IPS-20b (cell line): ENCODE results near the gene PER3.

Source experiments
- H3K27ac ChIP-seq: one replicate; pipeline ENCODE4 v1.5.1; 2013; ENCODE audit warnings: low read length
- H3K27me3 ChIP-seq: 2 replicates; pipeline ENCODE4 v1.6.1; 2013; ENCODE audit warnings: mild to moderate bottlenecking, low read length, inconsistent platforms; ENCODE audit not compliant: insufficient read depth
- H3K36me3 ChIP-seq: 2 replicates; pipeline ENCODE4 v1.6.1; 2013; ENCODE audit warnings: low read depth, mild to moderate bottlenecking, inconsistent platforms, low read length, moderate library complexity; ENCODE audit not compliant: insufficient read depth
- H3K4me1 ChIP-seq: 2 replicates; pipeline ENCODE4 v1.6.1; 2013; ENCODE audit warnings: mild to moderate bottlenecking, control low read depth, inconsistent platforms, low read length, moderate library complexity; ENCODE audit not compliant: insufficient read depth
- H3K4me3 ChIP-seq: 2 replicates; pipeline ENCODE4 v1.5.1; 2013; ENCODE audit warnings: mild to moderate bottlenecking, low read length, inconsistent platforms
- H3K9ac ChIP-seq: 2 replicates; pipeline ENCODE4 v1.6.1; 2013; ENCODE audit warnings: low read depth, mild to moderate bottlenecking, inconsistent platforms, low read length, moderate library complexity
- H3K9me3 ChIP-seq: 2 replicates; pipeline ENCODE4 v1.6.1; 2013; ENCODE audit warnings: mild to moderate bottlenecking, low read depth, low read length, inconsistent platforms; ENCODE audit not compliant: insufficient read depth

The PER3 gene

DNA sequence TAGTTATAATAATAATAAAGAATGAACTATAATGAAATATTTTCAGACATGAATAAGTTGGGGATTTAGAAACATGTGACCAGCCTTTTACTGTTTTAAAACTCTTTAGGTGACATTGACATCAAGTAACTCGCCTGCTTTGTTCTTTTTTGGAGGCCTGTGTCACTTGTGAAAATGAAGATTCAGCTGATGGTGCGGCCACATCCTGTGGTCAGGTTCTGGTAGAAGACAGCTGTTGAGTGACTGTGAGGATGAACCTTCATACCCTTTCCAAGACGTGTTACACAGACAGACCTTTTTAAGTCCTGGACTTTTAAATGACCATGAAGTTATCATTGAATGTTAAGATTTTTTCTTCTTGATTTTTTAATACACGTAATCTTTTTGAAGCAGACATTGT, 58.4 kb downstream of the PER3 start:
- Histone ChIP-seq H3K27me3 (no peaks in the 10 kb centered on the region), H3K4me1 (no peaks in the 10 kb centered on the region), H3K36me3 (peaks cover 19% of the 10 kb centered on the region; the same call in 1 of the 2 replicates), H3K4me3 (no peak overlapping the region), H3K9ac (no peak overlapping the region), H3K27ac (no peak overlapping the region), H3K9me3 (peaks cover 4% of the 10 kb centered on the region)

GRCh38 chr1:7845761-7846160, 61.7 kb downstream of the PER3 start:
- no peaks in the 10 kb centered on the region for H3K27me3 ChIP-seq

DNA sequence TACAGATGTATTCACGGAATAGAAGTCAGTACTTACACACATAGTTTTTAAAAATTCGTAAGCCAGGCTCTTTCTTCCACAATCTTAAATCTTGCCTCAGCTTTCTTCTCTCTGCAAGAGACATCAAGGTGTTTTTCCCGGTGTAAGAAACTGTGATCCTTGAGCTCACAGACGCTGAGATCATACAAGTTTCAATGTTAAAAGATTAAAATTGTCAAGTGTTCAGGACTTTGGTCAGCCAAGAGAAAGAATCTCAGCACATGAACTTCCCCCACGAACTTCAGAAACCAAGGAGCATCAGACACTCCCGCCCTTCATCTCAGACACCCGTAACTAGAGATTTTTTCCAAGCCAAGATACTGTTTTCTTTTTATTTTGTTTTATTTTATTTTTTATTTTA, 62.6 kb downstream of the PER3 start:
- H3K9me3 ChIP-seq = no peaks in the 10 kb centered on the region

More at GRCh38 chr1:7845761-7846160, 61.7 kb downstream of the PER3 start:
- no peaks in the 10 kb centered on the region for H3K4me1 ChIP-seq
- H3K27ac ChIP-seq = no peak overlapping the region
- no peaks in the 10 kb centered on the region for H3K36me3 ChIP-seq
- no peak overlapping the region for H3K4me3 ChIP-seq
- H3K9ac ChIP-seq = no peak overlapping the region
- no peaks in the 10 kb centered on the region for H3K9me3 ChIP-seq

DNA sequence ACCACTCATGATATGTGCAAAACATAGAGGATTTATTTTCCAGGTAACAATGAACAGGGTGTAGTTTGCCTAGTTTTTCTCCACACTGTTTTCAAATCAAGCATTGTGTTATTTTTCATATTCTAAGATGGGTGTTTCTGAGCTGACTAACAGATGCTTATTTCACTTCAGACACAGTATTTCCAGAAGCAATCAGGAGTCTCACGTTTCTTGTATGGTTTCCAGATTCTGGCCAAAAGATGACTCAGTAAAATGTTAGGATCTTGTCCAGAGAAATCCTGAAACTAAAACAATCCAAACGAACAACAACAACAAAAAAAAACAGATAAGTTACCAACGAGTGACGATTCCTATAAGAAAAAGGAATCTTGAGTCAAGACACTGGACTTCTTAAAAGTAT, 63.5 kb downstream of the PER3 start:
- no peak overlapping the region for H3K27ac ChIP-seq
- H3K36me3 ChIP-seq = no peaks in the 10 kb centered on the region

More for the DNA sequence above, 62.6 kb downstream of the PER3 start:
- Histone ChIP-seq H3K9ac (no peak overlapping the region), H3K27me3 (no peaks in the 10 kb centered on the region), H3K27ac (no peak overlapping the region), H3K4me1 (no peaks in the 10 kb centered on the region), H3K36me3 (no peaks in the 10 kb centered on the region), H3K4me3 (no peak overlapping the region)

DNA sequence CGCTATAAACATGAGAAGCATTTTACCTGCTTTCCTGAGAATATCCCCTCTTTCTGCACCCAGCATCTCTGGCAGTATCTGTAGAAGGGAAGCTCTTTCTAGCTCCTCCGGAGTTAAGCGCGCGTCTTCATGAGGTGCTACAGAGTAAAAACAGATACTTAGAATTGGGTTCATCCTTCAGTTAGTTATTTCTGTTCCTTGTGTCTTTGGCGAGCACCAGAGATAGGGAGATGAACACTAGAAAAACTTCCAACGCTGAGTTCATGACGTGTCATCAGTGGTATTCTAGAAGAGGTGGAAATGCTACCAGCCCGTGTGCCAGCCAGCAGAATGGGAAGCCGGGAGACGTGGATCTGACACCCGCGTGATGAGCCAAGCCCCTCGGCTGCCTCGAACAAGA, 66.7 kb downstream of the PER3 start:
- Histone ChIP-seq H3K9me3 (no peaks in the 10 kb centered on the region), H3K27me3 (no peaks in the 10 kb centered on the region), H3K4me3 (no peak overlapping the region), H3K4me1 (peaks cover 2% of the 10 kb centered on the region; the same call in 1 of the 2 replicates), H3K36me3 (no peaks in the 10 kb centered on the region), H3K9ac (no peak overlapping the region), H3K27ac (no peak overlapping the region)

More for the DNA sequence above, 63.5 kb downstream of the PER3 start:
- Histone ChIP-seq H3K9ac (no peak overlapping the region), H3K27me3 (no peaks in the 10 kb centered on the region), H3K4me3 (no peak overlapping the region), H3K4me1 (no peaks in the 10 kb centered on the region; the same call in 1 of the 2 replicates), H3K9me3 (no peaks in the 10 kb centered on the region)

DNA sequence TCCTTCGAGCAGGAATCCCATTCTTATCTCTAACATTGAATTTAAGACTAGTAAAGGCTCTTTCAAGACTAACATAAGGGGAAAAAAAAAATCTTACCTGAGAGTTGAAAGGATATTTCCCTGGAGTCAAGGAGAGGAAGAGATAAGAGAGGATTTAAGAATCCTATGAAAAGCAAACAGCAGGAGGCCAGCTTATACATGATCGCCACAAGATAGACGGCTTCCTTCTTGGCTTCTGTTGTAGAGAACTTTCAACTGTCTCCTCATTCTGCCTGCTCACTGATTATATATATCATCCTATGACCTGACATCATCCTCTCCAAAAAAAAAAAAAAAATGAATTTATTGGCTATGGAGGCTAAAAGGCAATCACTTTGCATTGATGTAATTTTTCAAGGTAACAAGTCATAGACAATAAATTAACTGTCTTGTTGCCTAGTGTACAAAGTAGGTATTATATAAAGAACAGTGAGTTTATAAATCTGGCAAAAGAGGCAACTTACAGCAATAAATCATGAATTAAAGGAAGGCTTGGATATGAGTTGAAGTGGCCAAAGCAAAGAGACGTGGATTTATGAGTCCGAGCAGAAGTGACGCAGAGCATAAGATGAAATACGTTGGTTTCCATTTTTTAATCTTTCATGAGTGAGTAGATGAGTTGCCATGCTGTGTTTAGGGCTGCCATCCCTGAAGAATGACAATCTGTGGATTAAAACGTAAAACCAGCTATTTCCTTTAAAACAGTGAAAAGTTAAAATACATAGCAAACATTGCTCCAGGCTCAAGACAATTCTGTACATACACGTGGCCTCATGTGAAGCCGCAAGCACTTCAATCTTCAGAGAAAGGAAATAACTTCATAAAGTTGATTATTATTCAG, 69.0 kb downstream of the PER3 start, which contains the start of gene UTS2:
Gene UTS2 (minus strand): TSS at position 262 of the 880 bp plus-strand sequence. CDS start 62 bp downstream, at position 200.
- no peak within 1 kb of the TSS for H3K9ac ChIP-seq
- no peaks in the 10 kb centered on the region for H3K27me3 ChIP-seq
- H3K27ac ChIP-seq = no peak within 1 kb of the TSS
- H3K4me1 ChIP-seq = peaks cover 2% of the 10 kb centered on the region; the same call in 1 of the 2 replicates
- H3K4me3 ChIP-seq = no peak within 1 kb of the TSS
- H3K9me3 ChIP-seq = no peaks in the 10 kb centered on the region
- no peaks in the 10 kb centered on the region for H3K36me3 ChIP-seq

GRCh38 chr1:7853684-7854026, 69.6 kb downstream of the PER3 start:
- peaks cover 2% of the 10 kb centered on the region; the same call in 1 of the 2 replicates for H3K4me1 ChIP-seq
- no peaks in the 10 kb centered on the region for H3K36me3 ChIP-seq
- no peak overlapping the region for H3K9ac ChIP-seq
- H3K27me3 ChIP-seq = no peaks in the 10 kb centered on the region
- H3K4me3 ChIP-seq = no peak overlapping the region
- H3K27ac ChIP-seq = no peak overlapping the region
- no peaks in the 10 kb centered on the region for H3K9me3 ChIP-seq

DNA sequence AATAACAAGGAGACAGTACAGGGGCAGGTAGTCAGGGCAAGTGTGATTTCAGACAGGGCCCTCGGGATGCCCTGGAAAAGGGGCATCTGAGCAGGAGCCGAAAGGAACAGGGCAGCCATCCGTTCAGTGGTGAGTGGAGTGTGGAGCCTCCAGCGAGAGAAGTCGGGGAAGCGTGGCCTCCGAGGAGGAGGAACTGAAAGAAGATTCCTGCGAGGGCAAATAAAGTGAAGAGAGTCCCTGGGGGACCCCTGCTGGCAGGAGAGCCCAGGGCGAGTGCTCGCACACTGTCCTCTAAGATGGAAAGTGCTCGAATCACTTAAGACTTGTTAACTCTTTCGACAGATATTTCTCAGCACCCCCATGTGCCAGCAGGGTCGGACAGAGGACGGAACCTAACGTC, 72.3 kb downstream of the PER3 start:
- Histone ChIP-seq H3K27ac (no peak overlapping the region), H3K4me1 (peaks cover 2% of the 10 kb centered on the region; the same call in 1 of the 2 replicates), H3K4me3 (no peak overlapping the region), H3K36me3 (no peaks in the 10 kb centered on the region), H3K9me3 (no peaks in the 10 kb centered on the region), H3K27me3 (no peaks in the 10 kb centered on the region), H3K9ac (no peak overlapping the region)

DNA sequence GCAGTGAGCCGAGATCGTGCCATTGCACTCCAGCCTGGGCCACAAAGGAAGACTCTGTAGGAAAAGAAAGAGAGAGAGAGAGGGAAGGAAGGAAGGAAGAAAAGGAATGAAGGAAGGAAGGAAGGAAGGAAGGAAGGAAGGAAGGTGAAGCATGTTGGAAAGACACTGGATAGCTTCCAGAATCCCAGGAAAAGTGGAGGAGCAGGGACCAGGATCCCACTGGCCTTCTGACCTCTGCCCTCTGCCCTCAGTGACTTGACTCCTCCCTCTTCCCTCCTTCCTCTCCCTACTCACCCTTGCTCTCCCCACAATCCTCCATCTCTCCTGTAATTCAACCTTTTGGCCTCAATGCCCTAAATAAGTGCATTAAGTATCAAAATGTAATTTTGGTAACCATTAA, 72.9 kb downstream of the PER3 start:
- Histone ChIP-seq H3K4me1 (peaks cover 2% of the 10 kb centered on the region; the same call in 1 of the 2 replicates), H3K27ac (no peak overlapping the region), H3K36me3 (no peaks in the 10 kb centered on the region), H3K9me3 (no peaks in the 10 kb centered on the region), H3K4me3 (no peak overlapping the region), H3K27me3 (no peaks in the 10 kb centered on the region), H3K9ac (no peak overlapping the region)

DNA sequence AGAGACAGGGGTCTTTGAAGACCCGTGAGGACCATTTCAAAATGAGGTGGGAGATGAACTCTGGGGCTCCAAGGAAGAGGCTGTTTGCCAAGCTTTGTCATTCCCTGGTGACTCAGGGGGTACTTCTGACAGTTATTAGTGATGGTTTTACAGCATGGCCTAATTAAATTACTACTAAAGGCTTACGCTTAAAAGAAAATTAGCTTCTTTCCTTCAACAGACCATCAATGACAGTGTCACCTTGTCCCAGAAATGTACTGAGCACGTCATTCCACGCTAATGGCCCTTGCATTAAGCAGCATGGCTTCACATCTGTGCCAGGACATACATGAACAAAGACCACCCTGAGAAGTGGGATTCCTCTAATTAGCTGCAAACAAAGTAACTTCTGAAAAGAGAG, 73.9 kb downstream of the PER3 start:
- no peaks in the 10 kb centered on the region for H3K9me3 ChIP-seq
- H3K27ac ChIP-seq = no peak overlapping the region
- no peak overlapping the region for H3K9ac ChIP-seq
- no peaks in the 10 kb centered on the region for H3K27me3 ChIP-seq
- peaks cover under 1% of the 10 kb centered on the region; the same call in 1 of the 2 replicates for H3K4me1 ChIP-seq
- H3K4me3 ChIP-seq = no peak overlapping the region
- H3K36me3 ChIP-seq = no peaks in the 10 kb centered on the region

DNA sequence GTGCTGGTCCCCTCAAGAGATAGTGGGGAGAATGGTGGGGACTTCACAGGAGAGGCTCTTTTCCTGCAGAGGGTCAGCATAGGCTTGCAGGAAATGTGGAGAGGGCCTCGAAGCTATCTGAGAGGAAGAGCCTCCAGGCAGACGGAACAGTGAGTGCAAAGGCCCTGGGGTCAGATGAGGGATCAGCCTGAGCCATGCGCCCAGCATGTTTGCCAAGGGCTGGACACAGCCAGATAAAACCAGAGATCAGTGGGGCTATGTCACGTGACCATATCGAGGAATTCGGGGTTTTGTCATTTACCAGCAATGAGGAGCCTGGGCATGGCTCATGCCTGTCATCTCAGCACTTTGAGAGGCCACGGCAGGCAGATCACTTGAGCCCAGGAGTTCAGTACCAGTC, 75.3 kb downstream of the PER3 start:
- Histone ChIP-seq H3K27me3 (no peaks in the 10 kb centered on the region), H3K9me3 (no peaks in the 10 kb centered on the region), H3K4me1 (no peaks in the 10 kb centered on the region; the same call in 1 of the 2 replicates), H3K4me3 (no peak overlapping the region), H3K36me3 (no peaks in the 10 kb centered on the region), H3K9ac (no peak overlapping the region), H3K27ac (no peak overlapping the region)

DNA sequence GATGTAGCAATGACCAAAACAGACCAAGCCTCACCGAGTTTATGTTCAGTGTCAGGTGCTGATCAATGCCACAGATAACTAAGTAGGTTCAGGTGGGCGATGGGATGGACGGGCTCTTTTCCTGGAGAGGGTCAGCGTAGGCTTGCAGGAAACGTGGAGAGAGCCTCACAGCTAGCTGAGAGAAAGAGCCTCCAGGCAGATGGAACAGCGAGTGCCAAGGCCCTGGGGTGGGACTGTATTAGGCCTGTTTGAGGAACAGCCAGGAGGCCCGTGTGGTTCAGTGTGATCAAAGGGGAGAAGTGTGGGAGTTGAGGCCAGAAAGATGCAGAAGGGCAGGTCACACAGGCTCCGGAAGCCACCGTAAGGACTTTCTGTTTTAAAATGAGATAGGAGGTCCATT, 76.0 kb downstream of the PER3 start:
- no peaks in the 10 kb centered on the region for H3K9me3 ChIP-seq

More for the DNA sequence above, 76.0 kb downstream of the PER3 start:
- H3K27me3 ChIP-seq = no peaks in the 10 kb centered on the region
- no peak overlapping the region for H3K9ac ChIP-seq
- H3K4me1 ChIP-seq = no peaks in the 10 kb centered on the region; the same call in 1 of the 2 replicates
- no peak overlapping the region for H3K27ac ChIP-seq
- H3K4me3 ChIP-seq = no peak overlapping the region
- H3K36me3 ChIP-seq = no peaks in the 10 kb centered on the region
